Dermis microvascular lymphatic vessel endothelial cell (primary cell): ENCODE data around the gene PRSS35. TPM values are rescaled to one million over a fixed set of nuclear protein-coding genes. Genes with fewer than 3 reads are reported as not detected.
"Not testable (repeated sequence)": the region's sequence is repeated elsewhere in the genome, so short reads cannot be mapped to it uniquely, and the experiment has no call there.

ENCODE experiments used
- DNase-seq, 2 donors: peaks; one replicate each; pipeline versions ENCODE4 v3.0.0 to v3.0.0-alpha.2; 2010; ENCODE audit warnings: low read depth in 2 of 2
- total RNA-seq: library from RNA; depleted of rRNA; stranded (reverse); fragments of >200 nt; gene quantifications from 2 replicates; pipeline ENCODE4 v1.2.1, GENCODE V29; 2014

Gene PRSS35, protein sequence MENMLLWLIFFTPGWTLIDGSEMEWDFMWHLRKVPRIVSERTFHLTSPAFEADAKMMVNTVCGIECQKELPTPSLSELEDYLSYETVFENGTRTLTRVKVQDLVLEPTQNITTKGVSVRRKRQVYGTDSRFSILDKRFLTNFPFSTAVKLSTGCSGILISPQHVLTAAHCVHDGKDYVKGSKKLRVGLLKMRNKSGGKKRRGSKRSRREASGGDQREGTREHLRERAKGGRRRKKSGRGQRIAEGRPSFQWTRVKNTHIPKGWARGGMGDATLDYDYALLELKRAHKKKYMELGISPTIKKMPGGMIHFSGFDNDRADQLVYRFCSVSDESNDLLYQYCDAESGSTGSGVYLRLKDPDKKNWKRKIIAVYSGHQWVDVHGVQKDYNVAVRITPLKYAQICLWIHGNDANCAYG
- total RNA-seq: not detected in 2 replicates

GRCh38 chr6:83511901-83512681 lies at the start of gene PRSS35:
PRSS35 (plus strand) TSS chr6:83512534; CDS start chr6:83523442, 10,908 bp downstream.
- DNase-seq: peak; percentile 14 to 52

DNA sequence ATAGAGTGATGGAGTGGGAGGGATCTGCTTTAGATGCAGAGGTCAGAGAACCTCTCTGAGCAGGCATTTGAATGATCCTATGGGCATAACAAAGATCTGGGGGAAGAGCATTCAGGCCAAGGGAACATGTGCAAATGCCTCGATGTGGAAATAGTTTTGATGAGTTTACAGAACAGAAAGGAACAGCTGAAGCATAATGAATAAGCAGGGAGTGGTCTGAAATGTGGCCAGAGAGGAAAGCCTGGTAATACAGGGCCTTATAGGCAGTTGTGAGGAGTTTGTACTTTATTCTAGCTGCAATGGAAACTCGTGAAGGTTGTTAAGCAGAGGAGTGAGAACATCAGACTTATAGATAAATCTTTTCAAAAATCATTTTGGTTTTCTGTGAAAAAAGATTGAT lies 48.4 kb upstream of the PRSS35 start:
- DNase-seq: no peak

DNA sequence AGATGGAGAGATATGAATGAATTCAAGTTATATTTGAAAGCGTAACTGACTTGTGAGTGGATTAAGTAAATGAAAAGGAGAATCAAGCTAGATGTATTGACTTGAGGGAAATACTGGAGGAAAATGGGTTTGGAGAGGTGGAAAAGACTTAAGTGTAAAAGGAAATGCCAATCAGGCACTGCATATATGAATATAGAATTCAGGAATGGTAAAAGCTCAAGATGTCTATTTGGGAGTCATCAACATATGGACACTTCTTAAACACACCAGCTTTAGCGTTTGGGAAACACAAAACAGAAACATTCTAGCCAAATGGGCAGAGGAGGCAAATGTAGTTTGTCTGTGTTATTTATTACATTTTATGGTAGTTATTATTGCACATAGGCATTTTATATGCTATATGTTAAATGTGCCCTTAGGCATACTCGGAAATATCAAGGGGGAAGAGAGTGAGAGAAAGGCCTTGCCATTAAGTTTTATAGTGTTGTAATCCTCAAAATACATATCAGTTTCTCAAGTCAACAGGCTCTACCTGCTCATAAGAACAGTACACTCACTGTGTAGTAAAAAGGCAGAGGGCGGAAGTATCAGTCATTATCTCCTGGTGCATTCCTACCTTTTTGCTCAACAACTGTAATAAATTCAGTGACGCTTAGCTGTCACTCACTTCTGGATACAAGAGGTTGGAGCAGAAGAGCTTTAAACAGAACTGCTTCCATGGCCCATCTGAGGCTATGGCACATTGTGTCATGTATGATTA lies 47.8 kb upstream of the PRSS35 start:
- no peak for DNase-seq

DNA sequence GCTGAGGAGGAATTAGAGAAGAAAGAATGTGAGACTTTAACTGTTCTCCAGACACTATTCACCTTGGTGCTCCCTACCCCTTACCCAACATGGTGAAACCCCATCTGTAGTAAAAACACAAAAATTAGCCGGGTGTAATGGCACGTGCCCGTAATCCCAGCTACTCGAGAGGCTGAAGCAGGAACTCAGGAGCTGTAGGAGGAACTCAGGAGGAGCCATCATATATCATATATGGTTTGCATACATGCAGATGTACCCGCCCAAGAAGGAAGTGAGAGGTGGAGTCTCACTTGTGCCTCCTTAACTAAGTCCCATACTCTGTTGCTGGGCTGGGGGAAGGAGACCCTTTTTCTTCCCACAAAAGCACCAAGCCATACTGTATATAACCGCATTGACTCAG lies 46.0 kb upstream of the PRSS35 start:
- no peak for DNase-seq

DNA sequence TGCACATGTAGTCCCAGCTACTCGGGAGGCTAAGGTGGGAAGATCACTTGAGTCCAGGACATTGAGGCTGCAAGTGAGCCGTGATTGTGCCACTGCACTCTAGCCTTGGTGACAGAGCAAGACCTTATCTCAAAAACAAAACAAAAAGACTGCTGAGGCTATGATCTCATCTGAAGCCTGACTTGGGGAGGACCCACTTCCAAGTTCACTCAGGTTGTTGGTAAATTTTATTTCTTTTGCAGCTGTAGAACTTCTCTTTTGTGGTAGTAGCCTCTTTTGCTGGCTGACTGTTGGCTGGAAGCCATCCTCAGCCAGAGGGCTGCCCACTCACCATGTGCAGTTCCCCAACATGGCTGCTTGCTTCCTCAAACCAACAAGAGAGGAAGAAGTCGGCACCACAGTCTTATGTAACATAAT lies 44.7 kb upstream of the PRSS35 start:
- no peak for DNase-seq

DNA sequence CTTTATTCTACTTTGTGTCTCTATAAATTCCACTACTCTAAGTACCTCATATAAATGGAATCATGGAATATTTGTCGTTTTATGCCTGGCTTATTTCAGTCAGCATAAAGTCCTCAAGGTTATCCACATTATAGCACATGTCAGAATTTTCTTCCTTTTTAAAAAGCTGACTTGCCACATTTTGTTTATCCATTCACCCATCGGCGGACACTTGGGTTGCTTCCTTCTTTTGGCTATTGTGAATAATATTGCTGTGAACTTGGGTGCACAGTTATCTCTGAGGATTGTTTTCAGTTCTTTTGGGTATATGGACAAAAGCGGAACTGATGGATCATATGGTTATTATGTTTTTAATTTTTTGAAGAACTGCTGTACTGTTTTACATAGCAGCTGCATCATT lies 42.3 kb upstream of the PRSS35 start:
- no peak for DNase-seq

DNA sequence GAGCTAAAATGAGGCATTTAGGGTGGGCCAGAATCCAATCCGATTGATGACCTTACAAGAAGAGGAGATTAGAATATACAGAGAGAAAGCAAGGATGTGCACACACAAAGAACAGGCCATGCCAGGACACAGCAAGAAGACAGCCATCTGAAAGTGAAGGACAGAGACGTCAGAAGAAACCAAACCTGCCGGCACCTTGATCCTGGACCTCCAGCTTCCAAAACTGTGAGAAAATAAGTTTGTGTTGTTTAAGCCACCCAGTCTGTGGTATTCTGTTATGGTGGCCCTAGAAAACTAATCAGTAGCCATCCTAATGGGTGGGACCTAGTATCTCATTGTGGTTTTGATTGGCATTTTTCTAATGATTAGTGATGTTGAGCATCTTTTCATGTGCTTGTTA lies 41.7 kb upstream of the PRSS35 start:
- DNase-seq: no peak

DNA sequence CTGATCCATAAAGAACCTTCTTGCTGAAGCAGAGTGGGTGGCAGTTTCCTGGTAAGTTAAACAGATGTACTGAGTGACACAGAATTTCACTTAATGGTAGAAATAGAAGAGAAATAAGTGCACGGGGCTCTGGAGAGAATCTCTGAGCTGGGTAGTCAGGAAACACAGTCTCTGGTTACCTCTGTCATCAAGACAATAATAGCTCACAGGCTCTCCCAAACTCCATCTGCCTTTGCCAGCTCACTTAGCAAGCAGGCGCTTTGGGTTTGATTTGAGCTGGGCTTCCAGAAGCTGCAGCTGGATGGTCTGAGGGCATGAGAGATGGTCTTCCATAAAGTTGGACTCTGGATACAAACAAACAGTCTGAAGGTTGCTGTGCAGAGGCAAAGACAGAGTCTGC lies 39.6 kb upstream of the PRSS35 start:
- no peak for DNase-seq

DNA sequence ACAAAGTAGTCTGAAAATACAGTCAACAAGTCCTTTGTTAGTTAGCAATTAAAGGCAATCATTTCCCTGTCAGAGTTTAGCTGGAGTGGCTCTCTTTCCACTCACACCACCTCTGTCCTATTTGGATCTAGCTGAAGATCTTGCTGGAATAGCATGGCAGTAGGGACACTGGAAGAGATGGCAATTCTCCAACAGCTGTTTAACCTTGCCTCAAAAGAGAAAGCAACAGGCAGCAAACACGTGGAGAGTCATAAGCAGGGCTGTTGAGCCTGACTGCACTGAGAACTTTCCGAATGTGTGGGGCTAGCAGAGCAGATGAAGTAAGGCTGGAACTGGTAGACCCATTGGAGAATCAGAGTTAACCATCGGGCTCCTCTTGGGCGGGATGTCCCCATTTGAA lies 38.0 kb upstream of the PRSS35 start:
- peak in 1 of 2 donors; percentile 7 for DNase-seq

GRCh38 chr6:83476971-83477370 lies 35.4 kb upstream of the PRSS35 start:
- DNase-seq: no peak

GRCh38 chr6:83479389-83479788 lies 32.9 kb upstream of the PRSS35 start:
- DNase-seq: no peak

- no peak for DNase-seq
These were observed 31.9 kb upstream of the PRSS35 start for GRCh38 chr6:83480470-83480869.

GRCh38 chr6:83481938-83482337 lies 30.4 kb upstream of the PRSS35 start:
- DNase-seq: not testable (repeated sequence)

DNA sequence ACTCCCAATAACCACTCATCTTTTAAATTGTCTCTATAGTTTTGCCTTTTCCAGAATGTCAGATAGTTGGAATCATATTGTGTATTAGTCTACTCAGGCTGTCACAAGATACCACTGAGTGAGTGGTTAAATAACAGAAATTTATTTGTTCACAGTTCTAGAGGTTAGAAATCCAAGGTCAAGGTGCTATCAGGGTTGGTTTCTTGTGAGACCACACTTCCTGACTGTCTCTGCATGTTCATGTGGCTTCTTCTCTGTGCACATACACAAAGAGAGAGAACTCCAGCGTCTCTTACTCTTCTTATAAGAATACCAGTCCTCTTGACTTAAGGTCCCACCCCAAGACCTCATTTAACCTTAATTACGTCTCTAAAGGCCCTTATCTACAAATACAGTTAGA lies 23.9 kb upstream of the PRSS35 start:
- DNase-seq: no peak

DNA sequence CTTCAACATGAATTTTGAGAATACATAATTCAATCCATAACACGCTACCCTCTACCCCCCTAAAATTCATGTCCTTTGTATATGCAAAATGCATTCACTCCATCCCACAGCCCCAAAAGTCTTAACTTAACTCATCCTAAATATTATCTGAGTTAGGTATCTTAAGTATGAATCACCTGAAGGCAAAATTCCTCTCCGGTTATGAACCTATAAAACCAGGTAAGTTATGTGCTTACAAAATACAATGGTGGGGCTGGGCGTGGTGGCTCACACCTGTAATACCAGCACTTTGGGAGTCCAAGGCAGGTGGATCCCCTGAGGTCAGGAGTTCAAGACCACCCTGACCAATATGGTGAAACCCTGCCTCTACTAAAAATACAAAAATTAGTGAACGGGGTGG lies 23.5 kb upstream of the PRSS35 start:
- no peak for DNase-seq

- no peak for DNase-seq
These were observed 22.0 kb upstream of the PRSS35 start for GRCh38 chr6:83490217-83490807.

- no peak for DNase-seq
These were observed 7.0 kb upstream of the PRSS35 start for GRCh38 chr6:83505356-83505755.

DNA sequence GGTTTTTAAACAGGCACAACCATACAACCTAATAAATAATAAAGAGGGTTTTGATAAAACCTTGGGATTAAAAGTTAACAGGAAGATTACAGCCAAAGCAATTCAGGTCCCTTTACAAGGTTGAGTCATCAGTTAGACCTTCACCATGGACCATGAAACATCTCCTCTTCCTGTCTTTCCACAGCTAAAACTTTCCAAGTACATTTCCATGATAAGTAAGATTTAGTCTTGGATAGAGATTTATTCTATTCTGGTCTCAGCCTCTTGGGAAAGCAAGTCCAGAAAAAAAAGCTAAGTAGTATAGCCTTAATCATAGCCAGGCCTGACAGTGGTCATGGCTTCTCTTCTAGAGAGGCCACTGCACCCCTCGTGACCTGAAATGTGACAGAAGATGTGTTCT lies 2.9 kb upstream of the PRSS35 start:
- no peak for DNase-seq

- no peak for DNase-seq
These were observed 1.5 kb upstream of the PRSS35 start for GRCh38 chr6:83510791-83511190.

- no peak for DNase-seq
These were observed 1.1 kb upstream of the PRSS35 start for GRCh38 chr6:83511266-83511665.

- DNase-seq: no peak
These were observed 2.1 kb downstream of the PRSS35 start for GRCh38 chr6:83514466-83514865.
